Skeletal muscle cell (primary cell): Measurements from ENCODE around the gene NIN.

Source experiments
- DNase-seq: peaks from one replicate; pipeline ENCODE4 v3.0.0-alpha.2; 2010; ENCODE audit warnings: low read depth
- H3K4me3 ChIP-seq: 2 replicates; pipeline ENCODE4 v1.5.1; 2011; ENCODE audit warnings: low read depth, mild to moderate bottlenecking, control low read depth, low read length, moderate library complexity

Gene NIN

DNA sequence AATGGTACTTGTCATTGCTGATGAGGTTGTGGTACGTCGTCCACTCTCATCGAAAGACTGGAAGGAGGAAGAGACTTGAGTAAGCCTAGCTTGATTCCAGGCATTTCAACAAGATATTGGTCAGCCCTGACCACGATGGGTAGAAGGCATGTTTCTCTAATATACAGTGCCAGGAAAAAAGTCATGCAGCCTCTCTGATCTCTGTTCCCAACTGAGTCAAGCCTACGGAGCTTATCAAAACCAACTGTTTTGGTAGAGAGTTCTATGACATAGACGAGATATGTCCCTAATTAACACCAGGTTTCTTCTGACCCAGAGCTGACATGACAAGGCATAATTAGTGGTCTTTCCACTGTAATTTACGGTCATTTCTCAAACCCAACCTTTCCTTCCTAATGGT, 58.5 kb downstream of the NIN start:
- H3K4me3 ChIP-seq: no peak overlapping the region
- no peak for DNase-seq

DNA sequence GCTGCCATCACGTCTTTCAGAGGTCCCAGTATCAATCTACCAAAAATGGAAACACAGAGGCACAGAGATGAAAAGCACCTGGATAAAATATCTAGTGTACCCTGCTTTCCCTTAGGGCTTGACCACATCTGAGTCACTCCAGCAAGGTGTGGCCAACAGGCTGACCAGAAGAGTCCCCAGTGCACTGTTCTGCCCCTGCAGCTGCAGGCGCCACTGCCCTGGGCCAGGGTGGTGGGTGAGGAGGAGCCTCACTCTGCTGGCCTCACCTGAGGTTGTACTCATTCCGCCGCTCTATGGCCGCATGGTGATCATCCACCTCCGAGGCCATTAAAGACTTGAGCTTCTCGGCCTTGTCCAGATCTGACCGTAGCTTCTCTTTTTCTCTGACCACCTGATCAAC, 60.4 kb downstream of the NIN start:
- no peak for DNase-seq
- H3K4me3 ChIP-seq: no peak overlapping the region

DNA sequence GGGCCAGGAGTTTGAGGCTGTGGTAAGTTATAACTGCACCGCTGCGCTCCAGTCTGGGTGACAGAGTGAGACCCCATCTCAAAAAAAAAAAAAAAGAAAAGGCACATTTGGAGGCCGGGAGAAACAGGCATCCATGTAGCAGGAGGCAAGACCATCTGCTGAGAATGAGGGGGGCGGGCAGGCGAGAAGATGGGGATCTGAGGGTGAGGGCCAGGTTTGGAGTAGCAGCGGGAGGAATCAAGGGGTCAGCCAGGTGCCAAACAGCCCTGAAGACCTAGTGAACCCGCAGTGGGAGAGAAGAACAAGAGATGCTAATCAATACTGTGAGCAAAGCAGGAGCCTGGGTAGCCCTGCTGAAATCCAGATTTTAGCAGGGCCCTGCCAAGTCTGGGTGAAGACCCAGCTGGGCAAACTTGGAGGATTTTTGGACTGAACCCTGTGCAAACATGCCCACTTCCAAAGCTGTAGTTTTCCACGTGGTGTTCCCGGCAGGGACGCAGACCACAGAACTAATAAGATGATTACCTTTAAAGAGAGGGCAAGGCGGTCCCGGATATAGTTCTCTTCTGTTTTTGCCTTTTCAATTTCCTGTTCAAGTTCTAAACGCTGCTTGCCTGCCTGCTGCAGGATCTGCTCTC, 61.0 kb downstream of the NIN start:
- no peak for DNase-seq
- no peak overlapping the region for H3K4me3 ChIP-seq

DNA sequence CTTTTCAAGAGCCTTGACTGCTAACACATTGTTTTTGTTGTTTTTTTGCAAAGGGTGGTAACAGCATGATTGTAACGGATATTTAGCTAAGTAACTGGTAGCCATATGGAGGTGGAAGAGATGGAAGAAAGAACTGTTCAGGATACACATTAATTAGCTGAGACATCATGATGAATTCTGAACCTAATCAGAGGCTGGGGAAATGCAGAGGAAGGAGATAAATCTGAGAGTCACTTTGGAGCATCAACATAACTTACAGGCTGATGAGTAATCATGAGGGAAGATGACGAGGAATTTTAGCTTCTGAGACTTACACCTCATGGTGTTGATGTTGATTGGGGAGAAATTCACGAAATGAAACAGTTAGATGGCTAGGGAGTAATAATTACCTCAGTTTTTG, 62.3 kb downstream of the NIN start:
- no peak for DNase-seq
- H3K4me3 ChIP-seq: no peak overlapping the region

DNA sequence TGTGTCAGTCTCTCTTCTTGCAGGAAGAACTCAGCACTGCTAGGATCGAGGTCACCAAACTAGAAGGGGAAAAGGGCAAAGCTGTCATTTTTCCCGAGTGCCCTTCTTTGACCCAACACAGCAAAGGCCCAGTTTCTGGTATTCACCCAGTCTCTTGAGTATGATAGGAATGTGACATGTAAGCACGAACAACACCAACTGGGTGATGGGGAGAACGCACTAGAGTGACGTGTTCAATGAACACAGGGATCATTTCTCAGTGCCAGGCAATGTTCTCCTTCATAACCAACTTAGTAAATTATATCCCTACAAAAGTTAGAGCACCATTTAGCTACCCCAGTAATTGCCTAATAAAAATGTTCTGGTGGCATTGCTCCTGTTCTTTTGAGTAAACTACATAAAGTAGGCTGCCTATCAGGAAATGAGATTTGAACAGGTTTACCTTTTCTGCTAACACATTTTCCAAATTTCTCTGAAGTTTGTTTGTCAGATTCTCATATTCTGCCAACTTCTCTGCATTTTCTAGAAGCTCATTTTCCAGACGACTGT, 64.5 kb downstream of the NIN start:
- DNase-seq: no peak
- H3K4me3 ChIP-seq: no peak overlapping the region

DNA sequence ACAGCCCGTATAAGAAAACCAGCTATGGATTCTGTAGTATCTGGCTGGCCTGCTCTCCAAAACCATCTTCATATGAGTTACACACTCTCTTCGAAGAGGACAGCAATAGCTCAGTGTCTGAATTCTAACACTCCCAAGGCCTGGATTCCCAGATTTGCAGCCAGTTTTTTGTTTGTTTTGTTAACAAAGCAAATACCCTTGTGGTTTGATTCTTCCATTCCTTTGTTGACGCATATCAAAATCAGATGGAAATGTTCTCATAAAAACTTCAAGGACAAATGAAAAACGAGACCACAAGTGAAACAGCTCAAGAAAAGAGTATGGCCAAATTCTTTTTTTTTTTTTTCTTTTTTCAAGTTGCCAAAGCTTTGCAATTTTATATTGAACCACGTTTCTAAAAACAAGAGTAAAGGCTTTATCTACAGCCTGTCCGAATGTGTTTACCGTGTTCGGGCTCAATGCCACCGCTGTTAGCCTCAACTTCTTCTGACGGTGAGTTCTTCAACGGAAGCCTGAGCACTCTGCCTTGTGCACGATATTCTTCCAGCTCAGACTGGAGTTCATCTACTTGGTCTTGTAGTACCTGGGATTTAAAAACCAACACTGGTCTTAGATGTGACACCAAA, 67.5 kb downstream of the NIN start:
- peak; percentile 80 for DNase-seq

DNA sequence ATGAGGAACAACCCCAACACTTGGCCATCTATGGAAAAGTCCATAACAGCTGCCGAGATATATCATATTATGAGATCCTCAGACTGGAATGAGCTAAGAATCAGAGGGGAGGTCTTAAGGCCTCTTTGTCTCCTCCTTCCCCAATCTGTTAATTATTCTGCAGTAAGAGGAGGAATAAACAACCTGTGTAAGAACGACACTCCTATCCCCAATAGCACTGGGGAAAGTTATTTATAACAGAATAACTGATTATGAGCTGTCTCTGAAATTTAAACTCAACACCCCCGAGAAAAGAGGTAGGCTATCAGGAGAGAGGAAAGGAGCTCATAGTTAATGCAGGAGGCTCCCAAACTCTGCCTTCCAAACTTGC, 68.0 kb downstream of the NIN start:
- no peak overlapping the region for H3K4me3 ChIP-seq
- DNase-seq: no peak

More for the DNA sequence above, 67.5 kb downstream of the NIN start:
- H3K4me3 ChIP-seq: no peak overlapping the region

DNA sequence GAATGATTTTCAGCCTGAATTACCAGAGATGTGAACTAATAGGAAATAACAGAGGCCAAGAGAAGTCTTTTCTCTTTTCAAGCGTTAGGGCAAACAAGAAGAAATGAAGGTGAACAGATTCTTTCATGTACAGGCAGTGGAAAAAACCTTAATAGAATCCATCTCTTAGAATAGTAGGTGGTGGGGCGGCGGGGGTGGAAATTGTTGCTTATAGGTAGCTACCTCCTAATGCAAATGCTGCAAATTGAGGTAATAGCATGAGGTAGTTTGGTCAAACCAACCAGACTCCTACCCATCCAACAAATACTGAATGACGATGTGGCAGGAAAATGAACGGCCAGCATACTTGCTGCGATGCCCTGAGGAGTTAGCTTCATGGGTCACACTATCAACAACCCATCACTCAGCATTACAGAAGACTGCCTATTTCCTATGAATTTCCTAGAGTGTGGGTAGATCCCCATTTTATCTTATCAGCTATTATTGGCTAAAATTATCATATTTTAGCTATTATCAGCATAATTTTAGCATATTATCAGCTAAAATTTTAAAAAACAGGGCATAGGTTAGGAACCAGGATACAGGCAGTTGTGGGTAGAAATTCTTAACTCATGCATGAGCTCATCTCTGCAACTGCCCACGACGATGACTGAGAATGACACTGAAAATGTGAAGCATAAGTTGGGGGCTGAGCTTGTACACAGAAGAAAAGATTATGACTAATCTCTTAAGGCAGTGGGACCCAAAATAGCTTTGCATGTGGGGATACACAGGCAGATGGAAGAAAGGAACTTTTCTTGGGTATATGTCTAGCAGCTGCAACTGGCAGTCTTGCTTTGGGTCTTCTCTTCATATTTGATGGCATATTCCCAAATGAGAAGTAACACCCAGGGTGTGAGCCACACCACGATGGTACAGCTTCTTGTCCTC, 68.7 kb downstream of the NIN start:
- DNase-seq: peak; percentile 83
- no peak overlapping the region for H3K4me3 ChIP-seq

DNA sequence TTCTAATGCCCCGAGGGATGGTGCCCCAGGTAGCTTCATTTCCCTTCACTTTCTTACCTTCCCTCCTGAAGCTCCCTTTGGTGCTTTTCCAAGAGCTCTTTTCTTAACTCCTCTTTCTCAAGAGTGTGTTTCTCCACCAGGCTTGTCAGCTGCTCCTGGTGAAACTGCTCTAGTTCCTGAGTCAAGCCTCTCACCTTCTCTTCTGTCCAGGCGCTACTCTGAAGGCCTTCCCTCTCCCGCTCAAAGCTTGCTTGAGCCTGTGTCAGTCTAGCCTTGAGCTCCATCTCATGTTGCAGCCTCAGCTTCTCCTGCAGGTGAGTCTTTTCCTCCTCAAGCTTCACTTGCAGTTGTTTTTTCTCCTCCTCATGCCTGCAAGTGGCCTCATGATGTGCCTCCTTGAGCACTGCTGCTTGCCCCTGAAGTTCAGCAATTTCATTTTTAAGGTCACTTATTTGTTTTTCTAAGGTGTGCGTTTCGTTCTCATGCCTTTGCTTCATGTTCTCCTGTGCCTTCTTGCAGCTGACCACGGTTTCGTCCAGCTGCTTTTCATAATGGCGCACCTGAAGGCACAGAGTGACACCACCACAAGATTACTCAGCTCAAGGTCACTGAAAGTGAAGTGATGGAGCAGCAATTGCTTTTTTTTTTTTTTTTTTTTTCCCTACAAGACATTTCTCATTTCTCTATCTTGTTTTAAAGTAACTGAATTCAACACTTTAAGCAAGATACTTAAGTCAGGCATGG, 71.0 kb downstream of the NIN start:
- no peak for DNase-seq
- no peak overlapping the region for H3K4me3 ChIP-seq

DNA sequence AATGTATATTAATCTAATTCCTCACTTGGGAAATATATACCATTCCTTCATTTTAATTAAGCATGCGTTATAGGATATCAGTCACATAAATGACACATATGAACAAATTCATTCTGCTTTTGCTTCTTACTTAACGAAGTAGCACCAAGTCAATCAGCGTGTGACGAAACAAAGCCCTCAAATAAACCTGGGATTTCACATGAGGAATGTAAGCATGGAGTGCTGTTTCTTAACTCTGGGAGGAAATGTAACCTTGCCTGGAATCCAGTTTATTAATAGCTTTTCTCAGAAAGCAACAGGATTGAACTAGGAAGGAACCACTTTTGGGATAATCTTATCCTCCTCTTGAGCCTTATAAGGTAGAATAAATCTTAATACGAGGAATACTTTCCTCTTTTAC, 72.0 kb downstream of the NIN start:
- no peak overlapping the region for H3K4me3 ChIP-seq
- DNase-seq: no peak

DNA sequence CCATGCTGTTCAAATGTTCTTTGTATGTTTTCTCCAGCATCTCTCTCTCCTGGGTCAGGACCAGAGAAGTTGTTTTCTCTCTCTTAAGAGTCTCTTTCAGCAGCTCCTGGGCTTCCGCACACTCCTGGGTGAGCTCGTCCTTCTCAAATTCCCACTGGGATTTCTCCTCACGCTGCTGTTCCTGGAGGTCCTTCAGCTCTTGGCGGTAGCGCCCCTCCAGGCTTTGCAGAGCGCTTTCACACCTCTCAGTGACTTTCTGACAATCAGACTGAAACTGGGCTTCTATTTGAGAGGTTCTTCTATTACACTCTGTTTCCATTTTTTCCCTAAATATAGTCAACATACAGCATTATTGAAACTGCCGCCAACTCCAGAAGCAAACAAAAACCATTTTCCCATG, 72.7 kb downstream of the NIN start:
- DNase-seq: no peak
- no peak overlapping the region for H3K4me3 ChIP-seq

DNA sequence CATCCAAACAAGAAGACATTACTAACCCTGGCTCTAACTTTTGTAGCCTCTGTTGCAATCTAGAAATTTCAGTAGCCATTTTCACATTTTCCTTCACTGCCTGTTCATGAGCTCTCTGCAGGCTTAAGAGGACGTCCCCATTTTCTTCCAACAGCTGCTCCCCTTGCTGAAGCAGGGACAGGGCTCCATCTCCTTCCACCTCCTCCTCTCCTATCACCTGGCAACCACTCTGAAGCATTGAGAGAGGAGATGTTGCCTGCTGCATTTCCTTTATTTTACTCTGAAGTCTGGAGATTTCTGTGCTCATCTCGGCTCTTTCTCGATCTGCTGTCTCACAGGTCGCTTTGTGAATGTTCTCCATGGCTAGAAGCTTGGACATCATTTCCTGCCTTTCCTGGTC, 73.3 kb downstream of the NIN start:
- no peak for DNase-seq
- no peak overlapping the region for H3K4me3 ChIP-seq

DNA sequence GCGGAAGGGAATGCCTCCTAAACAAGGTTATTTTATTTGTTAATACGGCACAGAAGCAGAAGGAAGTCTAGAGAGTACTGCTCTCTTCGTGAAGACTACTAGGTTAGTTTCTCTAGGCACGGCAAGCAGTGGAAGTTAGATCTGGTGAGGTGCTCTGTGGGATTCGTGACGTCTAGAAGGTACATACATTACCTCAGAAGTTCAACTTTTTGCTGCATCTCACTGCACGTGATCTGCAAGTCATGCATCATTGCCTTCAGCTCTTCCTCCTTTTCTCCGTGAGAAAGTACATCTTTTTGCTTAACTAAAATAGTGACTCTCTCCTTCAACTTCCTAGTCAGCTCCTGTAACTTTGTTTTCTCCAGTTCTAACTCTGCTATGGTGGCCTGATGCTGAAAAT, 74.7 kb downstream of the NIN start:
- no peak for DNase-seq
- no peak overlapping the region for H3K4me3 ChIP-seq

DNA sequence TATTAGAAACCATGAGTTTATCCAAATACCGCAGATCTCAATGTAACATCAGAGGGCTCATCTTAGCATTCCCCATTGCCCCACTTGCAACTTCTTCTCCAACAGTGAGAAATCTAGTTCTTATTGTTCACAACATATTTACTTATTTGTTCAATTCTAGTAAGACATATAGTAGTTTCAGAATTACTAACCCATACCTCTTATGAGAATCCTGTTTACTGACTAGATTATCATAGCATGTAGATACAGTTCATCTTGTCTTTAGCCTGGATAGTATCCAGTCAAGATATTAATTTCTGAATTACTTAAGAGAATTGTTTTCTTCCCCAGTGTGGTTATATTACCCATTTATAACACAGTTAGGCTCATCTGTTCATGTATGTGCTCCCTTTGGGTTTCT, 80.6 kb downstream of the NIN start:
- no peak overlapping the region for H3K4me3 ChIP-seq
- no peak for DNase-seq

DNA sequence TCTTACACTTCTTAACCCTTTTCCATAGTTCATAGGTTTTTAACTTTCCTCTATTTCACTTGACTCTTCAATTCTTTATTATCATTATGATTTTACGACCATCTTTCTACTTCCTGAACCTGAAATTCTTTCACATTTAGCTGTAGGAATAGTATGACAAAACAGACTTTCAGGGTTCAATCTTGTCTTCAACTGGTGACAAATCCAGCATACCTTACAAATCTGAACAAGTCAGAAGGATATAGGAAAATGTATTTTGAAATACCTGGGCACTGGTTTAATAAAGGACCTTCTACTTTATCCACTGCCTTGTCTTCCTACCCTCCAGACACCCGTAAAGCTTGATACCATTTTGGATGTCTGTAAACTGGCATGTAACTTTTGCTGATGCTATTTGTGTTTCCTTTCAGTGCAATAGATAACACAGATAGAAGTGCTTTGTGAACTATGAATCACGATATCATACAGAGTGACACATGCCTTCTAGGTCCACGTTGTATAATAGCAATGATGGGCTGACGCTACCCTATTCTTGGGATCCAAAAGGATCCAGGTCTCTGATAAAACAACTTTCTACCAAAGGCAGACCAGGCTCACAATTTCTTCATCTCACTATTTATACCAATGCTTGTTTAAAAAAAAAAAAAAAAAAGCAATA, 85.4 kb downstream of the NIN start:
- no peak for DNase-seq
- no peak overlapping the region for H3K4me3 ChIP-seq

DNA sequence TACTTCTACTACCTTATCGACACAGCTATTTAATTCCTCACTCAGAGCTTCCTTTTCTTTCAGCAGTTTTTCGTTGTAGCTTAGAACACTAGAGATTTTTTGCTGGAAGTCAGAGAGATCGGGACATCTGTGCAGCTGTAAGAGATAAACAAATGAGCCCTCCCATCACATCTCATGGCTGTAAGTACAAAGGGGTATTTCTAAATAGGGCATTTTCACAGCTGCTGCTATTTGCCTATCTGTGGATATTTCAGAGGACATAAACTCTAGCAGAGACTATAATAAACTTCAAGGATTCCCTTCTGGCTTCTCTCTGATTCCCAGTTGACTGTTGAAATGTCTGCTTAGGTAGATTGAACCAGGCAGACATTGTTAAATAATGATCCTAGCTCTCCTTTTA, 86.7 kb downstream of the NIN start:
- no peak for DNase-seq
- H3K4me3 ChIP-seq: no peak overlapping the region

DNA sequence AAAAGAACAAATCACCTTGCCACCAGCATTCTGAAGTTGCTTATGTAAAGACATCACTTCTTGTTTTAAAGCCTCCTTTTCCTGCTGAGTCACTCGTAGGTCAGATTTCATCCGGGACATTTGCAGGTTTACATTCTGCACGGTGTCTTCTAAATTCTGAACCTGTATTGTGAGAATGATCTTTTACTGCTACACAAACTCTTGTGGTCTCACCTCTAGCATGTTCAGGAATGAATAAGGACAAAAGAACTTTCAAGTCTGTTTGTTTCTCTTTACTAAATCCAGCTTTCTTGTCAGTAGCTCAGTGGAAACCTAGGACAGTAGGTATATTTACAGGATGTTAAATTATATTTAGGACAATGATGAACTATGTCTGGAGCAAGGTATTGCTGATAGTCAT, 89.4 kb downstream of the NIN start:
- DNase-seq: no peak
- no peak overlapping the region for H3K4me3 ChIP-seq

DNA sequence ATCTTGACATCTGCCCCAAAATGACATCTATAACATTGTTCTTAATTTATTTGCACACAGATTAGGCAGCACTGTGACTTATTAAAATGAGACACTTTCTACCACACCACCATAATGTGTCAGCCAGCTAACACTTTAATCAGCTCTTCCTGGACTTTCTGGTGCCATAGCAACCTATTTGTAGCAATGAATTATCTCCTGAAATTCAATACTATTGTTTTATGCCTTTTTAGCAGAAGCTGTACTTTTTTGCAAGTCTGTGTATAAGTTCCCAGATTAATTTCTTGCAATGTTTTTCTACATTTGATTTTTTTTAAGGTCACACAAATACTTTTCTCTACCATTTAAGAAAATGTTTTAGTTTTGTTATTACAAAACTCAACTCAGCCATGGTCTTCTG, 90.1 kb downstream of the NIN start:
- no peak overlapping the region for H3K4me3 ChIP-seq
- no peak for DNase-seq

DNA sequence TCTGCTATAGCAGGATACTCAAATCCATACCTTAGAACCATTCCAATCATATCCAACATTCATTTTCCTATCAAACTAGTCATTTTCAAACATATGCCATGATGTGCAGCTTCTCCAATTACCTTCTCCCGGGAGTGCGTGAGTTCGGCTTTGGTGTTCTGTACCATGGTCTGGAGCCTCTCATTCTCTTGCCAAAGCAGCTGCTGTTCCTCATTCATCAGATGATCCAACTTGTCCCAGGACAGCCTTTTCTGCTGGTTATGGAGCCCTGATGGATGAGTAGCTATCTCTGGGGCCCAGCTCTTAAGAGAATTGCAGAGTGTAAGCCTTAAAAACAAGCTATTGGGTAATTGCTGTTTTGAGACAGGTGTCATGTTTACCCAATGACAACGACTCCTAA, 91.8 kb downstream of the NIN start:
- no peak for DNase-seq
- H3K4me3 ChIP-seq: no peak overlapping the region
